Activated CD4-positive, CD25-positive, alpha-beta regulatory T cell (primary cell): ENCODE results near the gene AK2.

Experiments
- DNase-seq, 4 experiments: peaks; one replicate each; lab custom pipeline; 2025; lab: John Stamatoyannopoulos, UW

The AK2 gene

DNA sequence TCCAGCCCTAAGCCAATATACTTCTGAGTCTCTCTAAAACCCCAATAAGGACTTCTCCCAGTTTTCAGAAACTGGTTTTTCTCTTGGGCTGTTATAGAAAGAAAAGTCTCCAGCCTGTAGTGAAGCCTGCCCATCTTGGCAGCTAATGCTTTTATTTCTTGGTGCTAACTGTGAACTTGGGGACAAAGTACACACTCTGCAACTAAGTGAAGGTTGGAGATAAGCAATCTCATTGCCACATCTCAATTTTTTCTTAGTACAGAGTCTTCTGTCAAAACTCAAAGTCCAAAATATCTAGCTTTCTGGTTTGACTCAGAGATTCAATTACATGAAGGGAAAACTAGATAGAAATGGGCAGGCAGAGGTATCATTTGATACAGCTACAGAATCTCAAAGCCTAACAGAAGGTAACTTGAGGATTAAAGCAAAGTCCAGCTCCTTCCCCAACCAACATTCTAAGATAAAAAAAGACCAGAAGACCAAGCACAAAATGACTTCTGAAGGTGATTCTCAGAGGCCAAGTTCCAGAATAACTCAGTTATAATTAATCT, 14.0 kb downstream of the AK2 start:
- no peak for DNase-seq

GRCh38 chr1:33021567-33022431, 14.9 kb downstream of the AK2 start:
- DNase-seq, result no peak

DNA sequence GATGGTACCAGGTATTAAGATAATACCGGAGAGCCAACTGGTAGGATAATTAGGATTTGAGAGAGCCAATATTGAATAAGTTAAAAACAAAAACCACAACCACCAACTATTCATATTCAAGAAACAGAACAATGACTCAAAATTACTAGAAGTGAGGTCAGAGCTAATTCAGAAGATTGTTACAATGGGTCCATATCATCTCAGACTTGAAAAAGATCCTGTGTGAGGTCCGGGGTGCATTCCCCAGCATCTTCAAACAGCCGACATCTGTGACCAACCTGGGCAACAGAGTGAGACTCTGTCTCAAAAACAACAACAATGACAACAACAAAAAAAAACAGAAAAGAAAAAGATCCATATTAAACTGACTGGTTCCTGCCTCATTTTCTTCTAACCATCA, 18.6 kb downstream of the AK2 start:
- DNase-seq, result no peak

DNA sequence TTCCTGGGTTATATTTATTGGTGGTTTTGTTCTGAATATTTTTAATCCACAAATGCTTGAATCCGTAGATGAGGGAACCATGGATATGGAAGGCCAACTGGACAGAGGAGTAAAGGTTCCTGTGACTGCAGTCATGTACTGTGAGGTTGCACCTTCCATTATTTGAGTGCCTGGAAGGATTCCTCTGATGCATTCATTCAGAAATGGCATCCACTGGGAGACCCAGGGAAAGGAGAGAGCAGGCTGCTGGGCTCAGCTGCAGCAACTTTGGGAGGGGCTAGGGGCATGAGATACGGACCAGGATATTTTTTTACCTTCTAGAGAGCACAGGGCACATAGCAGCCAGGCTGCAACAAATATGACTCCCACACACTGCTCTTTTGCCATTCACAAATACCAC, 19.5 kb downstream of the AK2 start:
- DNase-seq, result no peak

- no peak for DNase-seq
Measured at GRCh38 chr1:33015216-33015615, 21.5 kb downstream of the AK2 start.

GRCh38 chr1:33014464-33015163, 22.1 kb downstream of the AK2 start:
- no peak for DNase-seq

DNA sequence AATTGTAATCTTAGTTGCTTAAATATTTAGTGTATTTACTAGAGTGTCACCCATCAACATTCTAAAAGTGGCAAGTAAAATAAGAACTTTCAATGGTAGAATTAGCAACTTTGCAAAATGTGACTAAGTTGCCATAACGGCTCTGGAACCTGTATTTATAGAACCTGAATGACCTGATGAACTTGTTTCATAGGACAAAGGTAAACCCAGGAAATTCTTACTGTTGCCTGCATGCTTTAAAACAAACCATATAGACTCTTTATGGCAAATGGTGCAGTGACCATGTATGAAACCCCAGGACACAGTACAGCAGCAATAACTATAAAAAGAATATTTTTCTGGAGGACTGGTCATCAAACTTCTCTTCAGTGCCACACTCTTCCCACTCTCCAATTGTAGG, 22.9 kb downstream of the AK2 start:
- no peak for DNase-seq

DNA sequence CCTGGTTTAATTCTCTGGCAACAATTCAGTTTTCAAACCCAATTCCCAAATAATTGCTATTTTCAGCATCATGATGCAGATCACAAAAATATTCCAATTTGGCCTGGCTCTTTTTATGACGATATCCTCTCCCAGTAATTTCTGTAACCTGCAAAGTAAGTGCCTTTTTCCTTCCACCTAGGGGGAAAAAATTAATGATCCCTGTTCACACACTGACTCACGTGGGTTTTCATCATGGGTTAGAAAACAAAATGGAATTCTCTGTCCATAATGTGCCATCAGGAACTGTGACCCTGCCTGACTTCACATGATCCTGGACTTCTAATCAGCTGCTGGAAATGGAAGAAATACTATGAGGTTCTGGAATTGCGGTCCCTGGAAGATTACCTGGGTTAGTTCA, 24.5 kb downstream of the AK2 start:
- DNase-seq, result no peak

DNA sequence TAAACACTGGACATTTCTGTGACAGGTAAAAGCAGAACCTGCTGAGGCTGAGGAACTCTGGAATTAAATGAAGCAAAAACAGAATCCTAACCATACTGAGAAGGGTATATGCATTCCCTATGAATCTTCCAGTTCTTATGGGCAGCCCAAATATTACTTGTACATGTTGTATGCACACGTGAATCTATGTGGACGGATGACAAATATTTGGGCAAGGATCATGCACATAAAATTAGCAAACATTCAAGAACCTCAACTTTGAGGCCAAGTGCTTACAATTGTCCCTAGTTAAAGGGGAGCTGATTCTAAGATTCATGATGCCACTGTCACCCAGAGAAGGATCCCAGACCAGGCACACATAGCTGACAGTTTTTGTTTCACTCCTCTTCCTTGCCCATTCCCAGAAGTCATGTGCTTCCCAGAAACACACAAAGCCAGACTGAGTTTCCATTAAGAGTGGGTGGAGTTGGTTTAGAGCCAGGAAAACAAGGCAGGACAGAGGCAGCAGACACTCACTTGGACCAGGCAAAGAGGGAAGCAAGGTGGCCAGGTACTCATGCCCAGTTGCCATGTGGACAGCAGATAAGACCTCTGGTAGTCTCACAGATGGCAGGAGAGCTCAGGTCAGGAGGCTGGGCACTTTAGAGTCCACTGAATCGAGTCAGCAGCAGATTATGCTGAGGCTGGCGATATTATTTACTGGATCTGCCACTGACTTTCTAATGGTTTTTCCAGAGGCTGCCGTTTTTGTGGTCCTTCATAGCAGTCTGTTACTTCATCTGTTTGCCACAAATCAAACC, 25.6 kb downstream of the AK2 start:
- no peak for DNase-seq

DNA sequence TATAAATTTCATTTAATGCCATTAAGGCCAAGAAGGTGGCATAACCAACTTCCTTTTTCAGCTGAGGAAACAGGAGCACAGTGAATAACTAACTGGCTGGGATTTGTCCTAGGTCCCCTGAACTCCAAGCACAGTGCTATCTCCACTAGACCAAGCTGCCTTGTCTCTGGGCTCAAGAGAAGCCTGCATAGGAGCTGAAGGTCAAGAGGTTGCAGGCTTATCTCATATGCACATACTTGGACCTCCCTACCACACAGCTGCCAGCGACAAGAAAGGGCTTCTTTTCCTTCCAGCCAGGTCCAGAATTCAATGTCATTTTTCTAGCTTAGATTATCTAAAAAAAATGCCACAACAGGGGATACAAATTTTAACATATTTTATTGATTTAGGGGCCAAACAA, 27.1 kb downstream of the AK2 start:
- no peak for DNase-seq

DNA sequence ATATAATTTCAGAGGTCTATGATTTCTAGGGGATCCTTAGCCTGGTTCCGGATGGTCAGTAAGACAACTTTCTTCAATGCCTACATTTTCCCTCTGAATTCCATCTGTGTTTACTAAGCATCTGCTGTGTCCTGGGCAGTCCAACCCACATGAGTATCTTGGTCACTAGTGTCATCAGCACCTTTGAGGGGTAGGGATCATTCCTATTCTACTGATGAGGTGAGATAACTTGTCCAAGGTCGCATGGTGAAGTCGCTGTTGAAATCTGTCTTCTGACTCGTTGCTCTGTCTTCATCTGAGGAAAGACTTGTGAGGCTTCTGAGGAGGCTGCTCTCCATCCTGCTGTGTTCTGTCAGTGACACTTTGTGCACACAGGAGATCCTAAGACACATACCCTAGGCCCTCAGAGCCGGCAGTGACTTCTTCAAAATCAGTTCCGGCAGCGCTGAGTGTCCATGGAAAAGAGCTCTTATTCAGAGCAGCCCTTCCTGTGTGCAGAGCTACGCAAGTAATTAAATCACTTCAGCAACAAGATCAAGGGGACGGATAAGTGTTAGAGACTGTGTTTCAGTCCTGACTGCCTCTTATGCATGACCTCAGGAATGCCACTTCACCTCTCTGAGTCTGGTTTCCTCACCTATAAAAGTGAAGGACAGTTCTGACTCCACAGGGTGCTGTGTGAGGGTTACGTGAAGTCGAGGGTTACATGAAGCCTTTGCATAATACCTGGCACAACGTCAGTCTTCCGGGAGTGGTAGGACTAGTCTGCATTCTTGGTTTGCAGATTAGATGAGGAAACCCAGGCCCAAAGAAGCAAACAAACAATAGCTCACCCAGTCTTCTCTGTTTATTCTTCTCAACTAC, 28.4 kb downstream of the AK2 start:
- no peak for DNase-seq

GRCh38 chr1:33007190-33008050, 29.3 kb downstream of the AK2 start:
- DNase-seq, result no peak

DNA sequence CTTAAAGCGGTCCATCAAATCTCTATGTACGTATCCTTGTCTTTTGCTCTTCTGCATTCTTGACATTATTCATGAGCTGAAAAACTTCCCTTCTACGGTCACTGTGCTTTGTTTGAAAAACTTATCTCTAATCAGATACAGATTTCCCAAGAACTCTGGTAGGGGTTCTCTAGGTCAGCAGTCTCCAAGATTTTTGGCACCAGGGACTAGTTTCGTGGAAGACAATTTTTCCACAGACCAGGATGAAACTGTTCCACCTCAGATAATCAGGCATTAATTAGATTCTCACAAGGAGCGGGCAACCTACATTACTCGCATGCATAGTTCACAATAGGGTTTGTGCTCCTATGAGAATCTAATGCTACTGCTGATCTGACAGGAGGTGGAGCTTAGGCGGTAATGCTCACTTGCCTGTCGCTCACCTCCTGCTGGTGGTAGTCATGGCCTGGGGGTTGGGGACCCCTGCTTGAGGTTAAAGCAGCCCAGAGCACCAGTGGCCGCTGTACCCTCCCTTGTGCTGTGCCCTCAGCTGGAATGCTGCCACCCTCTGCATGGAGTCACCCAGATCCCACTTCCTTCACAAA, 30.8 kb downstream of the AK2 start:
- DNase-seq, result no peak

- DNase-seq, result no peak
Measured at GRCh38 chr1:33005117-33005837, 31.4 kb downstream of the AK2 start.

DNA sequence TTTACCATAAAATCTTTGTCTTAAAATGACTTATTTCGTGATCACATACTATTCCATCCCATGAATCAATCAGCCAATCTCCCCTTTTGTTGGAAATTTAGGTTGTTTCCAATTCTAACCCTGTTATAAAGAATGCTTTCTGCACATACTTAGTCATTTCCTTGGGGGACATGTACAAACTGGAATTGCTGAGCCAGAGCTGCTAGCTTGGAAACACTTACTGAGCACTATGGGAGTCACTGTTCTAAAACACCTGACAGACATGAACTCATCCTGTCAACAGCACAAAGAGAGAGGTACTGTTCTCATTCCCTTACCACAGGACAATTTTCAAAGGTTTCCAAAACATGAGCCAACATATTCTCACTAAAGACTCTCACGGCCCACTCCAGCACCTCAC, 32.1 kb downstream of the AK2 start:
- no peak for DNase-seq

GRCh38 chr1:33003657-33004056, 33.0 kb downstream of the AK2 start:
- DNase-seq, result no peak

DNA sequence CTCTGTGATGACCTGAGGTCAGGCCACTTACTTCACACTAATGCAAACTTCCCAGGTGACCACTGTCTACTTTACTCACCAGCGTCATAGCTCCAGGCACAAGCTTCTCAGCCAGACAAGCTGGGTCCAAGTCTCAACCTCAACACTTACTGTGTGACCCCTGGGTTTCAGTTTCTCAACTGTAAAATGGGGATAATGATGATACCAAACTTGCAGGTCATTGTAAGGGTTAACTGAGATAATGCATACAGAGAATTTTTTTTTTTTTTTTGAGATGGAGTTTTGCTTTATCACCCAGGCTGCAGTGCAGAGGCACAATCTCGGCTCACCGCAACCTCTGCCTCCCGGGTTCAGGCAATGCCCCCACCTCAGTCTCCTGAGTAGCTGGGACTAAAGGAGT, 34.7 kb downstream of the AK2 start:
- no peak for DNase-seq

- DNase-seq, result no peak
Measured at GRCh38 chr1:33001282-33001681, 35.4 kb downstream of the AK2 start.

GRCh38 chr1:33000427-33001026, 36.2 kb downstream of the AK2 start:
- no peak for DNase-seq
